ENCODE data around the gene SH3RF3.

SH3RF3 gene

GRCh38 chr2:109447251-109447661 lies 318.3 kb downstream of the SH3RF3 start:
- H4K20me1 ChIP-seq (ENCODE audit: insufficient read depth) = no peaks in the 10 kb centered on the region
- H3K27me3 ChIP-seq (ENCODE audit: insufficient read depth, low read depth) = no peaks in the 10 kb centered on the region
- H3K4me2 ChIP-seq = no peak overlapping the region
- H3K27ac ChIP-seq = no peak overlapping the region
- no peak overlapping the region for H2AFZ ChIP-seq (ENCODE audit: low read depth)
- H3K4me1 ChIP-seq (ENCODE audit: low read depth, poor library complexity, severe bottlenecking) = no peaks in the 10 kb centered on the region
- H3K4me3 ChIP-seq (IDR thresholded peaks at IDR 0.05; ENCODE audit: insufficient read depth, low read depth, low read length) = no peak overlapping the region
- H3K36me3 ChIP-seq (ENCODE audit: insufficient read depth) = no peaks in the 10 kb centered on the region
- no peak for TF ChIP-seq CTCF (conservative IDR thresholded peaks at IDR 0.05; ENCODE audit: low read depth, low read length)
- no peak overlapping the region for H3K9ac ChIP-seq
- H3K79me2 ChIP-seq (ENCODE audit: insufficient read depth, low read depth) = no peaks in the 10 kb centered on the region

- no peaks in the 10 kb centered on the region for H3K36me3 ChIP-seq (ENCODE audit: insufficient read depth)
- no peak overlapping the region for H3K27ac ChIP-seq
- no peak overlapping the region for H3K9ac ChIP-seq
- H4K20me1 ChIP-seq (ENCODE audit: insufficient read depth) = no peaks in the 10 kb centered on the region
- no peaks in the 10 kb centered on the region for H3K4me1 ChIP-seq (ENCODE audit: low read depth, poor library complexity, severe bottlenecking)
- H3K27me3 ChIP-seq (ENCODE audit: insufficient read depth, low read depth) = no peaks in the 10 kb centered on the region
- H3K4me2 ChIP-seq = no peak overlapping the region
- no peak overlapping the region for H3K4me3 ChIP-seq (IDR thresholded peaks at IDR 0.05; ENCODE audit: insufficient read depth, low read depth, low read length)
- H3K79me2 ChIP-seq (ENCODE audit: insufficient read depth, low read depth) = no peaks in the 10 kb centered on the region
- no peak for TF ChIP-seq CTCF (conservative IDR thresholded peaks at IDR 0.05; ENCODE audit: low read depth, low read length)
- no peak overlapping the region for H2AFZ ChIP-seq (ENCODE audit: low read depth)
These were observed 318.8 kb downstream of the SH3RF3 start for GRCh38 chr2:109447776-109448175.

- Histone ChIP-seq H3K4me3 (IDR thresholded peaks at IDR 0.05; ENCODE audit: insufficient read depth, low read depth, low read length) (no peak overlapping the region), H3K27me3 (ENCODE audit: insufficient read depth, low read depth) (no peaks in the 10 kb centered on the region), H4K20me1 (ENCODE audit: insufficient read depth) (no peaks in the 10 kb centered on the region), H3K79me2 (ENCODE audit: insufficient read depth, low read depth) (no peaks in the 10 kb centered on the region), H2AFZ (ENCODE audit: low read depth) (no peak overlapping the region), H3K9ac (no peak overlapping the region), H3K4me1 (ENCODE audit: low read depth, poor library complexity, severe bottlenecking) (no peaks in the 10 kb centered on the region), H3K27ac (no peak overlapping the region), H3K36me3 (ENCODE audit: insufficient read depth) (no peaks in the 10 kb centered on the region), H3K4me2 (no peak overlapping the region)
- TF ChIP-seq CTCF (conservative IDR thresholded peaks at IDR 0.05; ENCODE audit: low read depth, low read length) = no peak
These were observed 319.2 kb downstream of the SH3RF3 start for GRCh38 chr2:109448207-109448606.

GRCh38 chr2:109448946-109449788 lies 320.2 kb downstream of the SH3RF3 start:
- Histone ChIP-seq H3K4me3 (IDR thresholded peaks at IDR 0.05; ENCODE audit: insufficient read depth, low read depth, low read length) (no peak overlapping the region), H3K4me2 (no peak overlapping the region), H4K20me1 (ENCODE audit: insufficient read depth) (no peaks in the 10 kb centered on the region), H2AFZ (ENCODE audit: low read depth) (no peak overlapping the region), H3K27me3 (ENCODE audit: insufficient read depth, low read depth) (no peaks in the 10 kb centered on the region), H3K9ac (no peak overlapping the region), H3K79me2 (ENCODE audit: insufficient read depth, low read depth) (no peaks in the 10 kb centered on the region), H3K4me1 (ENCODE audit: low read depth, poor library complexity, severe bottlenecking) (no peaks in the 10 kb centered on the region), H3K36me3 (ENCODE audit: insufficient read depth) (no peaks in the 10 kb centered on the region), H3K27ac (no peak overlapping the region)
- TF ChIP-seq CTCF (conservative IDR thresholded peaks at IDR 0.05; ENCODE audit: low read depth, low read length) = no peak

All from KMS-11 (cell line).